ENCODE data around the gene LCAT. TPM values are rescaled to one million over a fixed set of nuclear protein-coding genes. Genes with fewer than 3 reads are reported as not detected.

LCAT gene
- total RNA-seq, 1 experiment from 2014 or later: 11.7 TPM

DNA sequence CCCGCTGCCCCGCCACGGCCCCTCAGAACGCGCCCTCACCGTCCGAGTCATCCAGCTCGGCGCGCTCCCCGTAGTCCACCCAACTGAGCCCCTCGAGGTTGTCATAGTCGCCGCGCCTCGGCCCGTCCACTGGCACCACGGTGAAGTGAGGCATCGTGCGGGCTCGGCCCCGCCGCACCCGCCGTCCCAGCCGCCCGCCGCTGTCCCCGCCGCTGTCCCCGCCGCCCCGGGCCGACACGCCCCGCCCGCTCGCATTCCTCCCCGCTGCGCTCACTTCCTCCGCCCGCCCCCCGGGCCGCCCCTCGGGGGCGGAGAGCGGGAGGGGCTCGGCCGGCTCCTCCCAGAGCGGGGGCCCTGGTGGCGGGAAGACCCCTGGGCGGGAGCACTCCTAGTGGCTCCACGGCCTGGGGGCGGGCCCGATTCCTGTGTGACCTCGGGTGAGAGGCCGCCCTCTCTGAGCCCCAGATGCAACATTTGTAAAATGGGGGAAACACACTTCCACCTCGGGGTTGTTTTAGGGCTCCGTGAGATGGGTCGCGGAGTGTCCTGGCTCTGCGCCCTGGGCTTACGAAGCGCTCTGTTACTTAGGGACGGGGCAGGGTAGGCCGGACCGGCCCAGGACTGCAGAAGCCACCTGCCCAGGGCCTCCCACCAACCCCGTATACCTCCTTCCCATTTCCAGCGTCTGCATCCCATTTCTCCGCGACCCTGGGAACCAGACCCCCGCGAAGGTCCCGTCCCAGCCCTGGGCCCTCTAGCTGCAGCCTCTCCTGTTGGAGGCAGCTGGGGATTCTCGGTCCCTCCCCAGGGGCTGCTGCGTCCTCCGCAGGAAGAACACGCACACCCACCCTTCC is 24.7 kb upstream of the LCAT start, which contains the start of gene SLC12A4:
TSS of gene SLC12A4 (minus strand) at position 238 of the 854 bp plus-strand sequence. CDS start at position 154, 84 bp downstream.
- peak; percentile 78 for DNase-seq (ENCODE audit: low read depth)

DNA sequence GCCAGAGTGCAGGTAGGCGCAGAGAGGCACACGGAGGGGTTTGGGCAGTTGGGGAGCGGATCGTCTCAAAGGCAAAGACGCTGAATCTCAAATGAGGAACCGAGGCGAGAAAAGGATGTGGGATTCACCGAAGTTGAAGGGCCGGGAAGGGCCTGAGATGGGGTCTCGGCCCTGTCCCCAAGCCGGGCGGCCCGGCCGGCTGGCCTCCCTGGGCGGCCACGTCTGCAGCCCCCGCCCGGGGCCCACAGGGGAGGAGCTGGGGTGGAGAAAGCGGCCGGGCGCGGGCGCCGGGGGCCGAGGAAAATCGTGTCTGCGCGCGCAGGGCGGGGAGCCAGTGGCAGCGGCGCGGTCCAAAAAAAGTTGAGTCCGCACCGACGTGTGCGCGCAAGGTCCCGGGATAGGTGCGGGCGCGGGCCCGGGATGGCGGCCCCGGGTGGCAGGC is 24.1 kb upstream of the LCAT start:
- DNase-seq (ENCODE audit: low read depth): peak; percentile 19

DNA sequence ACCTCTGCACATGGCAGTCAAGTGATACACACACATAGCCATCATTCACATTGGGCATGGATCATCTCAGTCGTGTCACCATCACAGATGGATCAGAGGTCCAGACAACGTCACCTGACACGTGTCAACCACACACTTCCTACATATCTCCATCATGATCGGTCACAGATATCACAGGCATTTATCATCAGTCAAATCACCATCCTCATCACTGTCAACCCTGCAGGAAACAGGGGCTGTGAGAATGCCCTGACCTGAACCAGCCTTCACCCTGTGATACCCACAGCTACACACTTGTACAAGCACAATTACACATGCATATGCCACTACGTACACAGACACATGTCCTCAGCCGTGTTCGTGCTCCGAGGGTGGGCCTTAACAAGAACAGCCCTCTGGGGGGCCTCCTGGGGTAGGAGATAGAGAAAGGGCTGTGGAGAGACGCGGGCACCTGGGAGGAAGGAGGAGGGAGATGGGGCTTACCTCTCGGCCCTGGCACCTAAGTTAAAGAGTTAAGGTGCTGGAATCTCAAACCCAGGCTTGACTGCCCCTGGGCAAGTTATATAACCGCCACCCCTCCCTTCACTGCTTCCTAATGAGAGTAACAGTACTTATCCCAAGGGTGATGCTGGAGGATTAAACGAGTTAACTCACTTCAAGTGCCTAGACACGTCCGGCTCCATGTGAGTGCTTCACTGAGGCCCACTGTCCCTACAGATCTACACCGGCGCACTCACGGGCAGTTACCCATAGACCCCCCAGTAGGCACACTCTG is 23.4 kb upstream of the LCAT start:
- DNase-seq (ENCODE audit: low read depth): no peak

DNA sequence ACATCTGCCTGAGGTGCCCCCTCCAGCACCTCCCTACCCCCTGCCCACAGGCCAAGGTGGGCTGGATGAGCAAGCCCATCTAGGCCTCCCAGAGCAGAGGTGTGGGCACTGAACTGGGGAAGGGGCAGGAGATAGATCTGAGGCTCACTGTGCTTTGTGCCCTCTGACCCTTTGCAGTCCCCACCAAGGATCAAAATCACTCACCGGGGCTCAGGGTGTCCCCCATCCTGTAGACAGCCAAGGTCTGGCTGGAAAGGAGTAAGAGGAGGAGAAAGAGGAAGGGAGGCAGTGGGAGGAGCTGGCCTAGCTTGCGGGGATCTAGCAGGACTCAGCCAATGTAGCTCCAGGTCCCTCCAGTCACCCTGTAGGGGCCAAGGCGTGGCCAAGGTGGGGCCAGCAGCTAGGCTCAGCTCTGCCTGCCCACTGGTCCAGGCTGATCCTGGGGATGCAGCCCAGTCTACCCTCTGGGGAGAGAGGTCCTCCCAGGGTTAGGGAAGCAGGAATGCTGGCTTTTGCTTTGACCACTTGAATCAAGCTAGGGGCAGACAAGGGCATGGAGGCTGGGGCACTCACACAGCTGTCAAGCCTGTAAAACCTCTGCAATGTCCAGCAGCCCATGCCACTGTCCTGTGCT is 22.7 kb upstream of the LCAT start:
- DNase-seq (ENCODE audit: low read depth): peak; percentile 70

DNA sequence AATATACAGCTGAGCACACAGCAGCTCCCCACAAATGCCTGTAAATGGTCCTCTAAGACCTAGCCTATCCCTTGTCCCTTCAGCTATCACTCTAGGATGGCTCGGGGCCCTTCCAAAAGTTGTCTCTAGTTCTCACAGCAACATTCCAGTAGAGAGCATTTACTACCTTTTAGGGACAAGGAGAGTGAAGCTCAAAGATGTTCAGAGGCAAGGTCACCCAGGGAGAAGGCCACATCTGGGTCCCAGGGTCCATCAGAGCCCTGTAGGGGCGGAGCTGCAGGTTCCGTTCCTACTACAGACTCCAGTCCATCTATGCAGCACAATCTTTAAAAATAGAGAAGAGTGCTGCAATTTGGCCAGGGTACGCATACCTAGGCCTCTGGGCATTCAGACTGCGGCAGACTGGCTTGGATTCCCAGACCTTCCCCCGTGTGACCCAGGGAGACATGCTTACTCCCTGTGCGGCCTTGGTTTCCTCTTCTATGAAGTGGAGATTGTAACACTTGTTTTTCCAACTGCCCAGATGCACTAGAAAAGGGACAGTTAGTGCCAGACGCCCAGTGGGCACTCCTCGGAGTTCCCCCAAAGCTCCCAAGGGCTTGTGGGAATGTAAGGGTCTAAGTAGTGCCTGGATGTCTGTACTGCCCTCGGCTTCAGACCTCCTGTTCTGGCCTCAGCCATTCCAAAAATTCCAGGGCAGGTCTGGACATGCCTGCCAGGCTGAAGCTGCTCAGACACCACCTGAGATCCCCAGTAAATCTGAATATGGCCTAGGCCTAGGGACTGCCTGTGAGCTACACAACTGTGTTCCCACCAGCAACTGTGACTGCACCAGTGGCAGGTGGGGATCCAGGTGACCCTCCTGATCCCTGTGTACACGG is 22.0 kb upstream of the LCAT start:
- peak; percentile 25 for DNase-seq (ENCODE audit: low read depth)

DNA sequence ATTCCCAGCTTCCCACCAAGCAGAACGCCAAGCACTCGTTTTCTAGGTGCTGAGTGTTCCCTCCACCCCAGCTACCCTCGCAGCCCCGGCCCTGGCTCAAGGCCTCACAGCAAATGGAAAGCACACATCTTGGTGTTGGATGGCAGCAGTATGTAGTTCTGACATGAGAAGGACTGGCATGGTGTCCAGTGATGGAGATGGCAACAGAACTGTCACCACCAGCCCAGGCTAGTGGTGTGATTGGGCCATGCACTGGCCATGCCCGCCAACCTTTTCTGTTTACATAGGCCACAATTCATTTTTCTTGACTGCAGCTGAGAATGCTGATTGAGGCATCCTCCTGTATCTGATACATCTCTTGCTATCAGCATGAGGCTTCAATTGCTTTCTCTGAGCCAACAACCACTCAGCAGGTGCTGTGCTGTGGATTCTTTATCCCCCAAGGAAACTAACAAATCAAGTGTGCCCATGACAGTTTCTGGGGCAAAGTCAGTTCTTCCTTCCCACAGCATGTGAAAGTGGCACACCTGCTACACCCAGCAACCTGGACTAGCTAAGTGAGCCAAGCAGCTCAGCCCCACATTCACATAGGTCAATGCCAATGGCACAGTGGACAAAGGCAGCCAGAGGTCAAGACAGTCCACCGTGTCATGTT is 20.7 kb upstream of the LCAT start:
- DNase-seq (ENCODE audit: low read depth): no peak

DNA sequence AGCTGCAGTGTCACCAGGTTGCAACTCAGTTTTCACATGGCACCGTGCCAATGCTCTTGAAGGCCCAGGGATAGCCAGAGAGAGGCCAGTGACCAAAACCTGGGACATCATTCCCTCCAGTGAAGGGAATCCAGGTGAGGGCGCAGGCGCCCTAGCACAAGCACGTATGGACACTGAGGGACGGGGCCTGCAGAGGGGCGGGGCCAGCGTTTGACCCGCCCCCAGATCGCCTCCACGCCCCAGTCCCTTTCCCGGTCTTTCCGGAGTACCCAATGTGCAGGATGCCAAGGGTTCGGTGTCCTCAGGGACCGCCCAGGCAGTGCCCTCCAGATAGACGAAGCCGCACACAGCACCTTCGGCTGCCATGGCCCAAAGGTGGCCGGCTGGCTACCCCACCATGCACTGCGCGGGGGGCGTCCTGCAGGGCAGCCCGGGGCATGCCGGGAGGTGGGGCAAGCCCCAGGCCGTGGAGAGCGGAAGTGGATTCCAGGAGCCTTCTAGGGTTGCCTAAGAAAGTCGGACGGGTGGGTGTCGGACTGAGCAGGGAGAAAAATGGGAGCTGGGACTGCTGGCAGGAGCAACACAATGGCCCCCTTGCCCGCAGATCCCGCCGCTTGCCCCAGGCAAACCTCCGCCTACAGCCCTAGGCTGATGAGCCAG is 19.9 kb upstream of the LCAT start:
- DNase-seq (ENCODE audit: low read depth): no peak

DNA sequence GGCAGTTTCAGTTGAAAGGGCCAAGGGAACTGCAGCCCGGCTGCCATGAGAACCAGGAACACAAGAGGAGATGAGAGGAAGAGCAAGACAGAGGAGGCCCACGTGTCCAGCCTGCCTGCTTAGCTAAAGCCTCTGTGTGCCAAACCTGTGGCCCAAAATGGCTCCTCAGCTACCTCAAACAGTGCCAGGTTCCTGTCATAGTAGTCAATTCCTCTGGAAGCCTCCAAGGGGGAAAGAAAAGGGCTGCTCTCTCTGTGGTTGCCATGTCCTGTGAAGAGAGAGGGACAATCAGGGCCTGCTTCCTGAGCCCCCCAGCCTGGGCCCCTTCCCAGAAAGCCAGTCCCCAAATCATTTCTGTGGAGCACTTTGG is 19.4 kb upstream of the LCAT start:
- no peak for DNase-seq (ENCODE audit: low read depth)

DNA sequence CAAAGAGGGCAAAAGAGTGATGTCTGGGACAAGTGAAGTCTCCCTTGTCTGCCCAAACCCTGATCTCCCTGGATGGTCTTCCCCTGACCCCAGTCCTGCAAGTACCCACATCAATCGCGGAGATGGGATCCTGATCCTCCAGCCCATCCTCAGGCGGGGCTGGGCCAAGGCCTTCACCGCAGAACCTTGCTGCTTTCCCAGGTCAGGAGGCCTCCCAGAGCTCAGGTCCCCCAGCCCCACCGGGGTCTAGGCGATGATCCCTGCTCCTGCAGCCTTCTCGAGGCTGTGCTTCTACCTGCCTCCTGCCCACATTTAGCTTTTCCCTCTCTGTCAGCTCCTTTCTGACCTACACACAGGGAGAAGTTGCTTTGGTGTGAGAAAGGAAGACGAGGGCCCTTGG is 18.2 kb upstream of the LCAT start:
- no peak for DNase-seq (ENCODE audit: low read depth)

DNA sequence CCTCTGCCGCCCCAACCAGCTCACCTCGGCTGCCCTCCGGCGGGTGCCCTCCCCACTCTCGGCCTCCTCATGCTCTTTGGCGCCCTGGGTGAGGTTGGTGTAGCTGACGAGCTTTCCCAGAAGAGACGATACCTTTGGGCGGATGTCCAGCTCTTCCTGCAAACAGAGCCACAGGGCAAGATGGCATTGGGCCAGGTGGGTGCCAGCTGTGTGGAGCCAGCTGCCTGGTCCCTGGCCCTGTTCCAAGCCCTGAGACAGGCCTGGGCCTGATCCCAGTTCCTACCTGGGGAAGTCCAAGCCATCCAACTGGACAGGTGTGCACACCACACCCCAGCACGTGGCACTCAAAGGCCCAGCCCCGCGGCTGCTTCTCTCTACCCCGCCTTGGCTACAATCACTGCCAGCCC is 17.6 kb upstream of the LCAT start:
- no peak for DNase-seq (ENCODE audit: low read depth)

DNA sequence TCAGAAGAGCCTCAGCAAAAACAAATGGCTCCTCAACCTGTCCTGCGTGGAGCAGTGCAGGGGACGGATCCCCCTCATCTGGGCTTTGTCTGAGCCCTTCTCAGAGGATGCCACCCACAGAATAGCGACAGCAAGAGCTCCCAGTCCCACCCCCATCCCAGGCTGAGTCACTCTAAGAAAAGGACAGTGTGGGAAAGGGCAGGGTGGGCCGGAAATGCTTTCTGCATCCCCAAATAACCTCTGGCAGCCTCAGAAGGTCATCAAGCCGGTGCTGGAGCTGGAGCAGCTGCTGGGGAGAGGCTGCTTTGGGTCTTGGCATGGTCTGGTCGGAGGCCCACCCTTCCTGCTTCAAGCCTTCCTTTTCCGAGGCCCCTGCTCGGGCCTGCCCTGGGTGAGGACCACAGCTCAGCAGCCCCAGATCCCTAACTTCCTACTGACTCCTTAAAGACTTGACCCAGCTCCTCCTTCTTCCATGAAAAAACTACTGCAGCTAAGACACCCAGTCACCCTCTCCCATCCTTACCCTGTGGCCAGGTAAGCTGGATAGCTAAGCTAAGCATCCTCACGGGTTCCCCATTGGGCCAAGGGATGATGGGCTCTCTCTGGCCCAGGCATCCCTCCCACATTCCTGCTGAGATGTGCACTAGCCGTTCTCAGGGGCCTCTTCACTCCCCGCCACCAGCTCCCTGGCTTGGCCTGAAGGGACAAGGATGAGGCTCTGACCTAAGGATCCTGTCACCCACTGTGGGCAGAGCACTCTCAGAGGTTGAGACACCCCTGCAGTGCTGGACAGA is 15.8 kb upstream of the LCAT start:
- DNase-seq (ENCODE audit: low read depth): peak; percentile 84

DNA sequence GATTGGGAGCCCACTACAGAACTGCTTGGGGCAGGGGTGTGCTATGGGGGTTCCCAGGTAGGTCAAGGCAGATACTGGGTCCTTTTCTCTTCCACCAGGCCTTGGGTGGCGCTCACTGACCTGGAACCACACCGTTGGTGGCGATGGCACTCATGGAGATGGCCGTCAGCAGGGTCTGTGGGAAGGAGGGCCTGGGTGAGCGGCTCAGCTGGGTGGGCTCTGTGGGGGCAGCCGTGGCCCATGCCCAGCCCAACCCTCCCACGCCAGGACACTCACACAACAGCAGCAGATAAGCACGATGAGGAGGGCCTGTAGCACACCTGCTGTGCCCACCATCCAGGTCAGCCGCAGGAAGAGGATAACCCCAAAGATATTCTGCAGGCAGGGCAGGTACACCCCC is 13.7 kb upstream of the LCAT start:
- no peak for DNase-seq (ENCODE audit: low read depth)

DNA sequence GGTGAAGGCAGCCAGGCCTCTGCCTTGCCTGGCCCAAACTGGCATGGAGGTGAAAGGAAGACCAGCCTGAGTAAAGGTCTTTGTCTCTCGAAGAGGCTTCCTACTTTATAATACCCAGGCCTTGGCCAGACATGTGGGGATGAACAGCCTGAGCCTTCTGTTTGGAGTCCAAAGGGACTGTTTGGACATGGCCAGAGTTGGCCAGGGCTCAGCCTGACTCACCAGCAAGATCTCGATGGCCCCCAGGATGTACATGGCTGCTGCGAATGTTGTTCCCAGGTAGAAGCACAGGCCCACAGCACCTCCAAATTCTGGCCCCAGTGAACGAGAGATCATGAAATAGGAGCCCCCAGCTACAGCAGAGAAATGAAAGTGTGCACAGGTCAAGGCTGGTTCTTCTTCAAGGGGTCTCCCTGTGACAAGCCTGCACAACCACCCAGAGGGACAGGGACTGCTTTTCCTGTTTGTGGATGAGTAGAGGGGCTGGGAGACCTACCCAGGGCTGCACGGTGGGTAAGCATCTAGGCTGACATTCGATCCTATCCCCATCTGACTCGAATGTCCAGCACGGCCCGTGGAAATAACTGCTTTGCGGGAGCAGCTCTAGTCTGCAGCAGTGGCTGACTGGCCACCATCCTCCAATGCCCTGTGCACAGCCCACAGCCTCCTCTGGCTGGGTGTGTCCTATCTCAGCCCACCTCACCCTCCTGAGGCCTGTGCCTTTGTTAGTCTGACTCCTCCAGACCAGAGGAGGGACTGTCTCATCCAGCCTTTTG is 10.7 kb upstream of the LCAT start:
- no peak for DNase-seq (ENCODE audit: low read depth)

DNA sequence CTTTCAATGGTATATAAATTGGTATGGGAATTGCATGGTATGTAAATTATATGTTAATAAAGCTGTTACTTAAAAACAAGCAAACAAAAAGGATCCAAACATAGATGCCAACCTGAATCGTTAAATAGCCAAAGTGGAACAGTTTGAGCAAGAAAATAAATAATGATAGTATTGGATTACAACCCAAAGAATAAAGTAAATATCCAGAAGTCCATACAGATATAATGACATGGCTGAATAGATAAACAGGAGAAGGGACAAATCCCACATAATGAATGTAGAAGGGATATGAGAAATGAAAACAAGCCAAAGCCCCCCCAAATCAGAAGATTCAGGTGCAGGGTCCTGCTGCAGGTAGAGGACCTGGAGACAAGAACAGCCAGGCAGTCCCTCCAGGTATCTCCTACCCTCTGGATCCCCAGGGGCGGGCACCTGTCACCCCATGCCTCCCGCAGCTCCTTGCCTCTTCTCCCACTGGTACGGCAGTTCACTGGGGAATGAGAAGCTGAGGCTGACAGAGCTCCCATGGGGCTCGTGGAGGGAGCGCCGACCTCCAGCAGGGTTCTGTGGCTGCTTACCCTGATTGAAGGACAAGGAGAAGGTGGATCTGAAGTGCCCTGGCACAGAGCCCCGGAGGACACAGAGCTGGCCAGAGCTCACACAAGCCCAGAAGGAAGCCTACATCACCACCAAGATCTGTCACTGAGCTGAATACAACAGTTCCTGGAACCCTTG is 9.9 kb upstream of the LCAT start:
- no peak for DNase-seq (ENCODE audit: low read depth)

DNA sequence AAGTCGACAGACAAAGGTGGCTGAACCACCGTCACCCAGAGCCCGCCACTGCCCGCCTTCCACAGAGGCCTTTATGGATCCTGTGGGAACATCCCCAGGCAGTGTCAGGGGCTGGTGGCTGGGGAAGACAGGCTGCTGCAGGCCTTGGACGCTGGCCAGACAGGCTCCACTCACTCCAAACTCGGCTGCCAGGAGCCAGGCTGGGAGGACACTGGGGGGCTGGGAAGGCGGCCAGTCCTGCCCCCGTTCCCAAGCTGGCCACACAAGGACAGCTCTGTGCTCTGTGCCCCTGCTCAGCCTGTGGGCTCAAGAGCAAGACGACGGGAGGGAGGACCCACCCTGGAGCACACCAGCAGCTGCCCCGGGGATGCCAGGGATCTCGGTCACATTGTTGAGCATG is 7.6 kb upstream of the LCAT start:
- DNase-seq (ENCODE audit: low read depth): no peak

DNA sequence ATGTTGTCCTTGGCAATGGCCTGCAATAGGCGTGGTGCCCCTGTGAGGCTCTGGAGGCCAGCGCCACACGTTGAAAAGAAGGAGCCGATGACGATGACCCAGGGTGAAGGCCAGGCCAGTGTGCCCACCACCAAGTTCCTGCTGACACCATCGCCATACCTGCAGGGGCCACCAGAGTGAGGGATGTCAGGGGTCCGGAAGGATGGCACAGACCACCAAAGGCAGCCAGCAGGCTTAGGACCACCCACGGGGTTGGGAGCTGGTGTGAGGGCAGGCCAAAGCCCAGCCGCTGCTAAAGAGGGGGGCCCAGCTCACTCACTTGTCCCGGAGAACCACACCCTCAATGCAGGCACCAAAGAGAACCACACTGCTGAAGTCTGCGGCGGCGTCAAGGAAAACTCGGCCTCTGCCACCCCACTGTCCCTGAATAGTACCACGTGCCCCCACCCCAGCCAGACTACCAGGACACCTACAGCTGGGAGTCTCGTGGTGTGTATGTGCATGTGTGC is 6.5 kb upstream of the LCAT start:
- DNase-seq (ENCODE audit: low read depth): no peak

DNA sequence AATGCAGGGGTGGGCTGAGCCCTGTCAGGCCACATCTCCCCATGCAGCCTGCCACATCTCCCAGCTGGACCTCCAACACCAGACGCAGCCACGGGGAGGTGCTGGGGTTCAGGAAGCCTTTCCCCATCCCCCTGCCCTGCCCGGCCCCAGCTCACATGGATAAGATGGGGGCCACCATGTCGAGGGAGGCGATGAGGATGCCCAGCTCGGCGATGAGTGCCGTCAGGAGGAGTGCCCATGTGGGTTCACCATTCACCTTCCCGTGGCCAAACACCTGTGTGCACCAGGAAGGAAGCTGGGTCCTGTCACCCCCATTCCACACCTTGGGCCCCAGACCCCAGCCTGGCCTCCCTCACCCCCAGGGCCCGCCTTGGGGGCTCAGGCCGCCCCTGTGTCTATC is 5.7 kb upstream of the LCAT start:
- no peak for DNase-seq (ENCODE audit: low read depth)

DNA sequence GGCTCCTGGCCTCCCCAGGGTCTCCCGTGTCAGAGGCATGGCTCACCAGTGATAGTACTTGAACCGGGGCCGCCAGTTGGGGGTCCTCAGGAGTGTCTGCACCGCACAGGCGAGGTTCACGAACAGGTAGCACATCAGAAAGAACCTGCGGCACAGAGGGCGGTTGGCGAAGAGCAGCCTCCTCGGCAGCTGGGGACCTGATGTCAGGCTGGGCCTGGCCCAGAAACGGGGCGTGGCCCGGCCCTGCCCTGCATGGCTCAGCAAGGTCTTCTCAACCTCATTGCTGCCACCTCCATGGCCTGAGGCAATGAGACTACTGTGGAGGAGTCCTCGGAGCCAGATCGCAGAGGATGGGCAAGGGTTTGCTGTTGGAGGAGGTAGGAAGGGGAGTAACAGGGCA is 4.1 kb upstream of the LCAT start:
- DNase-seq (ENCODE audit: low read depth): no peak
